Endothelial cell of umbilical vein (primary cell): ENCODE results near the gene NUP37. TPM values are rescaled to one million over a fixed set of nuclear protein-coding genes. Genes with fewer than 3 reads are reported as not detected.

Experiments used
- BruUV-seq: library from RNA; stranded (reverse); fragments of 400-500 nt; replicated peaks from 2 replicates; lab custom pipeline; 2021; lab: Mats Ljungman, UMichigan
- CTCF ChIA-PET: fragments of 300-600, 350-600 bp; sonication (Branson Sonifier 250); formaldehyde crosslinking; loops from one replicate; lab custom pipeline; 2021; ENCODE audit warnings: antibody characterized with exemption, inconsistent platforms; lab: Charles Lee
- POLR2A ChIA-PET: fragments of 300-600, 350-600 bp; sonication (Branson Sonifier 250); formaldehyde crosslinking; loops from one replicate; lab custom pipeline; 2021; ENCODE audit warnings: antibody characterized with exemption, inconsistent platforms; lab: Charles Lee
- DNase-seq: peaks from one replicate; pipeline ENCODE4 v3.0.0-alpha.2; 2011; ENCODE audit warnings: low read depth, low spot score
- FAIRE-seq: peaks from 2 replicates; lab custom pipeline; 2011; peaks lifted over from hg19 to GRCh38; lab: Jason Lieb, UNC
- H2AFZ ChIP-seq: 2 replicates; pipeline ENCODE4 v1.6.0; 2012; ENCODE audit warnings: low read depth, low read length, control low read depth, inconsistent platforms
- H3K27ac ChIP-seq: 2 replicates; pipeline ENCODE4 v1.5.1; 2011; ENCODE audit warnings: low read depth, mild to moderate bottlenecking, control low read depth, low read length, moderate library complexity; ENCODE audit not compliant: insufficient read depth
- H3K27me3 ChIP-seq, 2 experiments: 2 replicates each; pipeline versions ENCODE4 v1.6.0 to v1.6.1; 2011; ENCODE audit warnings: low read length in 2 of 2, mixed read lengths in 1 of 2; ENCODE audit not compliant: control insufficient read depth in 2 of 2, insufficient read depth in 2 of 2
- H3K36me3 ChIP-seq, 2 experiments: 2 replicates in 1 of 2; 3 replicates in 1 of 2; pipeline ENCODE4 v1.5.1; 2011; ENCODE audit warnings: low read length in 2 of 2, mild to moderate bottlenecking in 1 of 2, moderate library complexity in 1 of 2; ENCODE audit not compliant: control insufficient read depth in 2 of 2, insufficient read depth in 2 of 2; ENCODE audit errors: extremely low read depth in 1 of 2
- H3K4me1 ChIP-seq: 3 replicates; pipeline ENCODE4 v1.5.1; 2011; ENCODE audit warnings: mild to moderate bottlenecking, low read length; ENCODE audit not compliant: control insufficient read depth, insufficient read depth; ENCODE audit errors: extremely low read depth
- H3K4me2 ChIP-seq: 2 replicates; pipeline ENCODE4 v1.6.1; 2011; ENCODE audit warnings: low read length, control low read depth, mixed read lengths; ENCODE audit not compliant: insufficient read depth
- H3K4me3 ChIP-seq, 3 experiments: fragments of 200-600 bp in 1 of 3; sonication (generic), shearing (Covaris generic) in 1 of 3; replicated peaks in 1 of 3; 2 replicates each; pipeline ENCODE4 v1.5.1; 2011 to 2016; ENCODE audit warnings: control low read depth in 3 of 3, low read length in 3 of 3, mild to moderate bottlenecking in 2 of 3, inconsistent platforms in 1 of 3, low read depth in 1 of 3, moderate library complexity in 1 of 3; ENCODE audit not compliant: insufficient read depth in 1 of 3
- H3K79me2 ChIP-seq: 2 replicates; pipeline ENCODE4 v1.6.0; 2012; ENCODE audit warnings: low read length, inconsistent platforms; ENCODE audit not compliant: control insufficient read depth, insufficient read depth
- H3K9ac ChIP-seq: replicated peaks from 2 replicates; pipeline ENCODE3; 2011; ENCODE audit warnings: low read length, control low read depth; ENCODE audit not compliant: insufficient read depth; ENCODE audit errors: extremely low read depth
- H3K9me1 ChIP-seq: replicated peaks from 3 replicates; pipeline ENCODE4 v1.6.0; 2011; ENCODE audit warnings: mild to moderate bottlenecking, low read length; ENCODE audit not compliant: control insufficient read depth, insufficient read depth; ENCODE audit errors: extremely low read depth
- H3K9me3 ChIP-seq: replicated peaks from 2 replicates; pipeline ENCODE4 v1.5.1; 2012; ENCODE audit warnings: low read length, inconsistent platforms; ENCODE audit not compliant: control insufficient read depth, insufficient read depth
- H4K20me1 ChIP-seq: replicated peaks from 2 replicates; pipeline ENCODE3; 2011; ENCODE audit warnings: mild to moderate bottlenecking, low read length; ENCODE audit not compliant: control insufficient read depth, insufficient read depth; ENCODE audit errors: extremely low read depth
- CTCF ChIP-seq, 2 donors: IDR thresholded peaks; 1 replicate in 1 of 2; 2 replicates in 1 of 2; pipeline ENCODE4 v1.5.1; 2011; ENCODE audit warnings: low read length in 2 of 2, mild to moderate bottlenecking in 2 of 2, moderate library complexity in 2 of 2, control low read depth in 1 of 2, inconsistent platforms in 1 of 2, low read depth in 1 of 2; ENCODE audit not compliant: insufficient read depth in 1 of 2; ENCODE audit errors: extremely low read depth in 1 of 2
- EZH2 ChIP-seq: IDR thresholded peaks from 2 replicates; pipeline ENCODE4 v1.6.1; 2012; ENCODE audit warnings: borderline replicate concordance, low read depth, mild to moderate bottlenecking, moderate library complexity, low read length, inconsistent platforms; ENCODE audit not compliant: severe bottlenecking
- FOS ChIP-seq: IDR thresholded peaks from 2 replicates; pipeline ENCODE4 v1.6.1; 2011; ENCODE audit warnings: mild to moderate bottlenecking, low read length, moderate library complexity, borderline replicate concordance; ENCODE audit not compliant: insufficient read depth
- GATA2 ChIP-seq: IDR thresholded peaks from 2 replicates; pipeline ENCODE4 v1.7.0; 2011; ENCODE audit warnings: low read depth, mild to moderate bottlenecking, moderate library complexity, mixed read lengths, low read length; ENCODE audit not compliant: insufficient read length, insufficient read depth
- JUN ChIP-seq: IDR thresholded peaks from 2 replicates; pipeline ENCODE4 v1.6.1; 2011; ENCODE audit warnings: borderline replicate concordance, low read depth; ENCODE audit not compliant: insufficient read length, insufficient read depth
- MAX ChIP-seq: IDR thresholded peaks from 2 replicates; pipeline ENCODE4 v1.6.1; 2011; ENCODE audit not compliant: insufficient read depth, insufficient read length
- MYC ChIP-seq: IDR thresholded peaks from one replicate; pipeline ENCODE4 v1.6.1; 2011; ENCODE audit warnings: mild to moderate bottlenecking, low read depth, low read length
- POLR2A ChIP-seq: IDR thresholded peaks from 2 replicates; pipeline ENCODE4 v1.6.1; 2012; ENCODE audit warnings: low read depth, mild to moderate bottlenecking, control low read depth, low read length
- POLR2AphosphoS5 ChIP-seq: IDR thresholded peaks from 2 replicates; pipeline ENCODE4 v1.6.1; 2012; ENCODE audit warnings: low read depth, mild to moderate bottlenecking, control low read depth, low read length, moderate library complexity; ENCODE audit not compliant: insufficient read depth
- dilution Hi-C: fragments of 300-500 bp; cut with MboI; formaldehyde crosslinking; loops from one replicate; pipeline ENCODE4 v1.15.0; 2019; ENCODE audit warnings: low sequenced_read_pairs; ENCODE audit not compliant: extremely low pct_ligation_motif_present
- intact Hi-C: fragments of 100-400 bp; cut with micrococcal nuclease; formaldehyde crosslinking; loops from one replicate; pipeline ENCODE4 v1.10.0; 2022
- polyA plus RNA-seq, 4 experiments: library from polyadenylated mRNA; depleted of rRNA in 3 of 4; stranded (reverse) in 3 of 4; unstranded in 1 of 4; fragments of >200 nt; gene quantifications; 2 replicates each; pipeline versions ENCODE4 v1.2.1 to v1.2.3, GENCODE V29; 2011 to 2012; ENCODE audit warnings: missing spikeins in 1 of 4
- total RNA-seq: library from RNA; stranded (reverse); gene quantifications from 2 replicates; pipeline ENCODE4 v1.2.3, GENCODE V29; 2021

NUP37 gene
- total and polyA plus RNA-seq, 2 donors (not counting 3 experiments of a cell fraction or from before 2014, with no cell fraction given), result 25.0 to 46.8 TPM

- H2AFZ ChIP-seq, result no peak overlapping the region
- no peak overlapping the region for H3K4me3 ChIP-seq
- H3K9me1 ChIP-seq, result no peaks in the 10 kb centered on the region
- intact Hi-C loops, result no loop called here
- H3K27ac ChIP-seq, result no peak overlapping the region
- POLR2A ChIA-PET, result no interaction called here
- H3K4me1 ChIP-seq, result no peaks in the 10 kb centered on the region
- no peak overlapping the region for H3K4me2 ChIP-seq
- no peaks in the 10 kb centered on the region for H3K9me3 ChIP-seq
- dilution Hi-C loops, result no loop called here
- BruUV-seq, result no TSS peak
- no peak for DNase-seq
- CTCF ChIA-PET, result no interaction called here
- no peaks in the 10 kb centered on the region for H4K20me1 ChIP-seq
- no peaks in the 10 kb centered on the region for H3K27me3 ChIP-seq
- no peak for TF ChIP-seq CTCF (IDR thresholded peaks at IDR 0.05; ENCODE audit: extremely low read depth in 1 of 2, insufficient read depth in 1 of 2, low read depth in 1 of 2, low read length in 2 of 2)
- no peak for TF ChIP-seq MAX
- no peak for TF ChIP-seq EZH2
- no peak for TF ChIP-seq MYC
- TF ChIP-seq FOS, result no peak
- TF ChIP-seq GATA2, result no peak
- TF ChIP-seq POLR2A, result no peak
- TF ChIP-seq POLR2AphosphoS5, result no peak
- no peak for TF ChIP-seq JUN
- no peak overlapping the region for H3K9ac ChIP-seq
- no peak for FAIRE-seq
- H3K79me2 ChIP-seq, result no peaks in the 10 kb centered on the region
- no peaks in the 10 kb centered on the region for H3K36me3 ChIP-seq
Measured at GRCh38 chr12:102053062-102053349, 66.9 kb downstream of the NUP37 start.
